Loucy (cell line): ENCODE data around the gene TSPO.
A peak's percentile ranks its signal among the peaks of the same experiment; 100 is the strongest.

ENCODE experiments used
- H2AFZ ChIP-seq: fragments of 200-600 bp; sonication (generic); 2 replicates; pipeline ENCODE4 v1.6.0; 2016; ENCODE audit warnings: antibody characterized with exemption, mild to moderate bottlenecking, low read length, moderate library complexity
- H3F3A ChIP-seq: fragments of 200-600 bp; 2 replicates; pipeline ENCODE4 v1.6.0; 2016; ENCODE audit warnings: antibody characterized with exemption, low read depth, mild to moderate bottlenecking
- H3K27me3 ChIP-seq: fragments of 200-600 bp; sonication (generic); 2 replicates; pipeline ENCODE4 v1.6.1; 2014; ENCODE audit warnings: low read length, mild to moderate bottlenecking; ENCODE audit not compliant: insufficient read depth, poor library complexity, severe bottlenecking
- H3K36me3 ChIP-seq: fragments of 200-600 bp; sonication (generic); 2 replicates; pipeline ENCODE4 v1.6.1; 2016; ENCODE audit warnings: low read length; ENCODE audit not compliant: insufficient read depth
- H3K4me1 ChIP-seq: fragments of 200-600 bp; sonication (generic); 2 replicates; pipeline ENCODE4 v1.5.1; 2014; ENCODE audit warnings: low read length, mild to moderate bottlenecking; ENCODE audit not compliant: insufficient read depth, poor library complexity, severe bottlenecking
- H3K4me2 ChIP-seq: fragments of 200-600 bp; sonication (generic); 2 replicates; pipeline ENCODE4 v1.6.0; 2014; ENCODE audit warnings: antibody characterized with exemption, low read length, low read depth, mild to moderate bottlenecking; ENCODE audit not compliant: poor library complexity, severe bottlenecking
- H3K4me3 ChIP-seq: fragments of 200-600 bp; sonication (generic); 2 replicates; pipeline ENCODE4 v1.5.1; 2014; ENCODE audit warnings: low read length, mild to moderate bottlenecking, mixed read lengths; ENCODE audit not compliant: poor library complexity, severe bottlenecking
- H3K79me2 ChIP-seq: fragments of 200-600 bp; sonication (generic); 2 replicates; pipeline ENCODE4 v1.6.1; 2014; ENCODE audit warnings: low read length; ENCODE audit not compliant: insufficient read depth
- H3K9ac ChIP-seq: fragments of 200-600 bp; sonication (generic); 2 replicates; pipeline ENCODE4 v1.6.0; 2014; ENCODE audit warnings: mild to moderate bottlenecking, low read depth, low read length, moderate library complexity; ENCODE audit not compliant: poor library complexity, severe bottlenecking
- H3K9me2 ChIP-seq: fragments of 200-600 bp; sonication (generic); replicated peaks from 2 replicates; pipeline ENCODE4 v1.6.1; 2016; ENCODE audit warnings: low read depth, low read length, mixed read lengths
- H3K9me3 ChIP-seq: fragments of 200-600 bp; sonication (generic); 2 replicates; pipeline ENCODE4 v1.6.1; 2014; ENCODE audit warnings: mild to moderate bottlenecking, antibody characterized with exemption, low read length, low read depth; ENCODE audit not compliant: insufficient read depth
- H4K20me1 ChIP-seq: fragments of 200-600 bp; sonication (generic); 2 replicates; pipeline ENCODE4 v1.6.0; 2014; ENCODE audit warnings: antibody characterized with exemption, low read length, mild to moderate bottlenecking; ENCODE audit not compliant: insufficient read depth, poor library complexity, severe bottlenecking
- EZH2phosphoT487 ChIP-seq: fragments of 200-600 bp; IDR thresholded peaks from 2 replicates; pipeline ENCODE4 v1.6.1; 2018; ENCODE audit warnings: antibody characterized with exemption, mild to moderate bottlenecking, moderate library complexity, borderline replicate concordance
- TF ChIP-seq, protein P1 (sequence below): fragments of 200-600 bp; sonication (generic); conservative IDR thresholded peaks from 2 replicates; pipeline ENCODE4 v1.5.1; 2014; ENCODE audit warnings: mild to moderate bottlenecking, antibody characterized with exemption, low read length

TSPO gene

GRCh38 chr22:43148581-43148980 lies 2.8 kb upstream of the TSPO start:
- H3K27me3 ChIP-seq, result no peaks in the 10 kb centered on the region
- peak overlapping the region; percentile 63 for H3K9ac ChIP-seq
- H3K4me1 ChIP-seq, result peaks cover 36% of the 10 kb centered on the region
- H3F3A ChIP-seq, result no peaks in the 10 kb centered on the region
- no peak for TF ChIP-seq EZH2phosphoT487
- TF ChIP-seq, protein P1, sequence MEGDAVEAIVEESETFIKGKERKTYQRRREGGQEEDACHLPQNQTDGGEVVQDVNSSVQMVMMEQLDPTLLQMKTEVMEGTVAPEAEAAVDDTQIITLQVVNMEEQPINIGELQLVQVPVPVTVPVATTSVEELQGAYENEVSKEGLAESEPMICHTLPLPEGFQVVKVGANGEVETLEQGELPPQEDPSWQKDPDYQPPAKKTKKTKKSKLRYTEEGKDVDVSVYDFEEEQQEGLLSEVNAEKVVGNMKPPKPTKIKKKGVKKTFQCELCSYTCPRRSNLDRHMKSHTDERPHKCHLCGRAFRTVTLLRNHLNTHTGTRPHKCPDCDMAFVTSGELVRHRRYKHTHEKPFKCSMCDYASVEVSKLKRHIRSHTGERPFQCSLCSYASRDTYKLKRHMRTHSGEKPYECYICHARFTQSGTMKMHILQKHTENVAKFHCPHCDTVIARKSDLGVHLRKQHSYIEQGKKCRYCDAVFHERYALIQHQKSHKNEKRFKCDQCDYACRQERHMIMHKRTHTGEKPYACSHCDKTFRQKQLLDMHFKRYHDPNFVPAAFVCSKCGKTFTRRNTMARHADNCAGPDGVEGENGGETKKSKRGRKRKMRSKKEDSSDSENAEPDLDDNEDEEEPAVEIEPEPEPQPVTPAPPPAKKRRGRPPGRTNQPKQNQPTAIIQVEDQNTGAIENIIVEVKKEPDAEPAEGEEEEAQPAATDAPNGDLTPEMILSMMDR, result no peak
- no peaks in the 10 kb centered on the region for H3K9me3 ChIP-seq
- no peaks in the 10 kb centered on the region for H4K20me1 ChIP-seq
- H3K36me3 ChIP-seq, result no peaks in the 10 kb centered on the region
- no peaks in the 10 kb centered on the region for H3K9me2 ChIP-seq
- H2AFZ ChIP-seq, result peak overlapping the region; percentile 87
- H3K4me2 ChIP-seq, result peak overlapping the region; percentile 62
- peaks cover 17% of the 10 kb centered on the region for H3K79me2 ChIP-seq
- H3K4me3 ChIP-seq, result peak overlapping the region; percentile 17

DNA sequence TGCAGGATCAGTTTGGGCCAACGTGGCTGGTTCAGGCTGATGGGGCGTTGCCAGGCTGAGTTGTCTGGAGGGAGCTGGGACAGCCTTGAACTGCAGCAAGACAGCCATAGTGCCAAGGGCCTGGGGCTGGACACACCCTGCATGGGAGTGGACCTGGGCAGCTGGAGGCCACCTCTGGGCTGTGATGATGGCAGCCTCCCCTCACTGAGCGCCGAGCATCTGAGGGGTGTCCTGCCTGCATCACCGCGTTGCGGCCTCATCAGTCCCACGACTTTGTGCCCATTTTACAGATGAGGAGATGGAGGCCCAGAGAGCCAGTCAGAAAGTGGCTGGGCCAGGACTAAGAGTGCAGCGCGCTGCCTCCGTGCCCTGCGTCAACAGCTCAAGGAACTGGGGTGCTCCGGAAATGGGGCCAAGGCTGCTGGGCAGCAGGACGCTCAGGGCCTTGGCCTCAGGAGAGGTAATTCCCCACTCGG lies 590 bp upstream of the TSPO start:
- H3K27me3 ChIP-seq, result no peaks in the 10 kb centered on the region
- peaks cover 40% of the 10 kb centered on the region for H3K4me1 ChIP-seq
- no peaks in the 10 kb centered on the region for H3K36me3 ChIP-seq
- peaks cover 26% of the 10 kb centered on the region for H3K79me2 ChIP-seq
- H3K9ac ChIP-seq, result peak overlapping the region; percentile 90
- H3K4me2 ChIP-seq, result peak overlapping the region; percentile 92
- peak overlapping the region; percentile 82; the same call in 1 of the 2 replicates for H2AFZ ChIP-seq
- H3K9me3 ChIP-seq, result no peaks in the 10 kb centered on the region
- TF ChIP-seq, protein P1, result no peak
- no peak for TF ChIP-seq EZH2phosphoT487
- no peaks in the 10 kb centered on the region for H4K20me1 ChIP-seq
- no peaks in the 10 kb centered on the region for H3K9me2 ChIP-seq
- H3F3A ChIP-seq, result no peaks in the 10 kb centered on the region
- H3K4me3 ChIP-seq, result peak overlapping the region; percentile 93

DNA sequence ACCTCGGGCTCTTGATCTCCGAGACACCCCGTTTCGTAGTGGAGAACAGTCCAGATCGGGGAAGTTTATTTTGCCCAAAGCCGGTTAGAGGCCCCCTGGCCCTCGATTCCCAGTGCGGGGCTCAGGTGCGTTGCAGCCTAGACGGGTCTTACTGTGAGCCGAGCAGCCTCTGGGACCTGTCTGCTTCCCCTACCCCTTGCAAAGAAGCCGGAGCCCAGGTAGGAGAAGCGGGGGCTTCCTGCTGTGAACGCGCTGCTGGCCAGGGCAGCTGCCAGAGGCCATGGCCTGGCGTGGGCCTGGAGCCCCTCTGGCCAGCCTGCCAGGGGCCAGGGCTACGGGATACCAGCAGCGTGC lies 621 bp downstream of the TSPO start:
- Histone ChIP-seq H3K9ac (peak overlapping the region; percentile 90), H3K4me1 (peaks cover 43% of the 10 kb centered on the region), H3K4me2 (peak overlapping the region; percentile 92), H3F3A (no peaks in the 10 kb centered on the region), H3K9me2 (no peaks in the 10 kb centered on the region), H2AFZ (peak overlapping the region; percentile 65), H3K79me2 (peaks cover 26% of the 10 kb centered on the region), H4K20me1 (no peaks in the 10 kb centered on the region), H3K9me3 (no peaks in the 10 kb centered on the region), H3K27me3 (no peaks in the 10 kb centered on the region), H3K4me3 (peak overlapping the region; percentile 93), H3K36me3 (no peaks in the 10 kb centered on the region)
- no peak for TF ChIP-seq EZH2phosphoT487
- TF ChIP-seq, protein P1, result no peak
